Daoy (cell line): ENCODE measurements around the gene TMEM163. TPM values are rescaled to one million over a fixed set of nuclear protein-coding genes. Genes with fewer than 3 reads are reported as not detected.
A peak's percentile ranks its signal among the peaks of the same experiment; 100 is the strongest.

Experiments used
- DNase-seq: peaks from one replicate; pipeline ENCODE4 v3.0.0-alpha.2; 2015; ENCODE audit warnings: low read depth
- total RNA-seq: library from RNA; depleted of rRNA; stranded (reverse); fragments of >200 nt; shearing (Covaris generic); gene quantifications from 2 replicates; pipeline ENCODE4 v1.2.3, GENCODE V29; 2014; rRNA removed

TMEM163 gene
- total RNA-seq, 1 experiment from 2014 or later, result 0.34 TPM

- DNase-seq, result no peak
Measured at GRCh38 chr2:134411279-134411827, 307.4 kb downstream of the TMEM163 start.

GRCh38 chr2:134410831-134411231, 308.0 kb downstream of the TMEM163 start:
- DNase-seq, result no peak

- no peak for DNase-seq
Measured at GRCh38 chr2:134410006-134410405, 308.8 kb downstream of the TMEM163 start.

- DNase-seq, result peak; percentile 28
Measured at GRCh38 chr2:134408791-134409190, 310.0 kb downstream of the TMEM163 start.

GRCh38 chr2:134408386-134408785, 310.4 kb downstream of the TMEM163 start:
- peak; percentile 31 for DNase-seq

- DNase-seq, result no peak
Measured at GRCh38 chr2:134407154-134407890, 311.5 kb downstream of the TMEM163 start.

DNA sequence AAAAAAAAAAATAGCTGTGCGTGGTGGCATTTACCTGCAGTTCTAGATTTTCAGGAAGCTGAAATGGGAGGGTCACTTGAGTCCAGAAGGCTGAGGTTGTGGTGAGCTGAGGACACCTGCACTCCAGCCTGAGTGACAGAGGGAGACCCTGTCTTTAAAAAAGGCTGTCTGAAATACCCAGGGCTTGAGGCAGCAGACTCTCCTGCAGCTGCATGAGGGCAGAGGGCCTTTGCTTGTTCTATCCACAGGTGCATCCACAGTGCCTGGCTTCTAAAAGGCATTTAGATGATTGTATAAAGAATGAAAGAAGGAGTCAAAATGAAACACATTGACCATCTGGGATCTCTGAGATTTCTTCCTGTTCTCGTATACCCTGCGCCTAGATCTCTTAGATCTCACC, 312.1 kb downstream of the TMEM163 start:
- DNase-seq, result no peak

DNA sequence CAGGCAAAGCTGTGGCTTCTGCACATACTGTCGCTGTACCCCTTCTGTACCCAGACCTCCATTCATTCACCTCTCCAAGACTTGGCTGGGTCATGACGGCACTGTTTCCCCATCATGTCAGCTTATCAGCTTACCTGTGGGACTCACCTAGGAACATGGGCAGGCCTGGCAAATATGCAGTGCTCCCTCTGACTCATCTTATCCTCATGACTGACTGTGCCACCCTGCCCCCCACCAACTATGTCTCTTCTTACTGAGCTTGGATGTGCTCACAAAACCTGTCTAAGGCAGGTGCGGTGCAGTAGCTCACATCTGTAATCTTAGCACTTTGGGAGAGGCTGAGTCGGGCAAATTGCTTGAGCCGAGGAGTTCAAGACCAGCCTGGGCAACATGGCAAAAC, 312.5 kb downstream of the TMEM163 start:
- no peak for DNase-seq

Other genes with a start within 250 kb of the TMEM163 start
- gene ACMSD, start 119.6 kb upstream of the TMEM163 start, total RNA-seq, result not detected in 2 replicates
- 7.4 and 15.8 TPM in 2 replicates for gene CCNT2, start 199.8 kb upstream of the TMEM163 start, total RNA-seq